RWPE2 (cell line): ENCODE results near the gene BMPR2.

Experiments used
- ATAC-seq: fragments of 200-7000 bp; cut with Tn5 transposase; 3 replicates; pipeline ENCODE4 v1.9.1; 2021; ENCODE audit warnings: low read depth
- DNase-seq: peaks from one replicate; pipeline ENCODE4 v3.0.0-alpha.2; 2020; ENCODE audit warnings: low spot score
- H3K27ac ChIP-seq: fragments of 450-650 bp; 2 replicates; pipeline ENCODE4 v1.5.1; 2017; ENCODE audit warnings: mild to moderate bottlenecking; ENCODE audit not compliant: poor library complexity, severe bottlenecking
- H3K27me3 ChIP-seq: fragments of 250-450 bp; sonication (Bioruptor Pico); 2 replicates; pipeline ENCODE4 v1.5.1; 2021; ENCODE audit warnings: mild to moderate bottlenecking, moderate library complexity; ENCODE audit not compliant: insufficient read depth, poor library complexity, severe bottlenecking
- H3K36me3 ChIP-seq: fragments of 250-450 bp; sonication (Bioruptor Pico); 2 replicates; pipeline ENCODE4 v1.5.1; 2020; ENCODE audit warnings: low read depth, mild to moderate bottlenecking, moderate library complexity
- H3K4me1 ChIP-seq: fragments of 250-450 bp; sonication (Bioruptor Pico); 2 replicates; pipeline ENCODE4 v1.5.1; 2021; ENCODE audit warnings: mild to moderate bottlenecking, moderate library complexity; ENCODE audit not compliant: insufficient read depth, poor library complexity, severe bottlenecking
- H3K4me3 ChIP-seq: fragments of 250-450 bp; sonication (Bioruptor Pico); 2 replicates; pipeline ENCODE4 v1.5.1; 2021; ENCODE audit warnings: mild to moderate bottlenecking, moderate library complexity; ENCODE audit not compliant: severe bottlenecking
- H3K9me3 ChIP-seq: fragments of 250-450 bp; sonication (Bioruptor Pico); 2 replicates; pipeline ENCODE4 v1.5.1; 2021; ENCODE audit warnings: mild to moderate bottlenecking, moderate library complexity; ENCODE audit not compliant: severe bottlenecking
- TF ChIP-seq, protein P1 (sequence below): fragments of 450-650 bp; IDR thresholded peaks from one replicate; pipeline ENCODE4 v1.5.1; 2017; ENCODE audit warnings: mild to moderate bottlenecking, moderate library complexity; ENCODE audit not compliant: poor library complexity, severe bottlenecking

Gene BMPR2

GRCh38 chr2:202405798-202406197 is 29.7 kb downstream of the BMPR2 start:
- Histone ChIP-seq H3K36me3 (0 out of 2 replicates have a peak, but pooled peaks cover 4% of the 10 kb centered on the region), H3K4me3 (no peak overlapping the region), H3K27ac (no peak overlapping the region), H3K27me3 (no peaks in the 10 kb centered on the region), H3K4me1 (peaks cover 17% of the 10 kb centered on the region), H3K9me3 (no peaks in the 10 kb centered on the region)
- TF ChIP-seq, protein P1, sequence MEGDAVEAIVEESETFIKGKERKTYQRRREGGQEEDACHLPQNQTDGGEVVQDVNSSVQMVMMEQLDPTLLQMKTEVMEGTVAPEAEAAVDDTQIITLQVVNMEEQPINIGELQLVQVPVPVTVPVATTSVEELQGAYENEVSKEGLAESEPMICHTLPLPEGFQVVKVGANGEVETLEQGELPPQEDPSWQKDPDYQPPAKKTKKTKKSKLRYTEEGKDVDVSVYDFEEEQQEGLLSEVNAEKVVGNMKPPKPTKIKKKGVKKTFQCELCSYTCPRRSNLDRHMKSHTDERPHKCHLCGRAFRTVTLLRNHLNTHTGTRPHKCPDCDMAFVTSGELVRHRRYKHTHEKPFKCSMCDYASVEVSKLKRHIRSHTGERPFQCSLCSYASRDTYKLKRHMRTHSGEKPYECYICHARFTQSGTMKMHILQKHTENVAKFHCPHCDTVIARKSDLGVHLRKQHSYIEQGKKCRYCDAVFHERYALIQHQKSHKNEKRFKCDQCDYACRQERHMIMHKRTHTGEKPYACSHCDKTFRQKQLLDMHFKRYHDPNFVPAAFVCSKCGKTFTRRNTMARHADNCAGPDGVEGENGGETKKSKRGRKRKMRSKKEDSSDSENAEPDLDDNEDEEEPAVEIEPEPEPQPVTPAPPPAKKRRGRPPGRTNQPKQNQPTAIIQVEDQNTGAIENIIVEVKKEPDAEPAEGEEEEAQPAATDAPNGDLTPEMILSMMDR: no peak
- DNase-seq (no peak), ATAC-seq (no peak)

GRCh38 chr2:202406445-202406978 is 30.4 kb downstream of the BMPR2 start:
- Histone ChIP-seq H3K9me3 (no peaks in the 10 kb centered on the region), H3K4me3 (no peak overlapping the region), H3K27ac (no peak overlapping the region), H3K4me1 (peaks cover 17% of the 10 kb centered on the region), H3K36me3 (0 out of 2 replicates have a peak, but pooled peaks cover 4% of the 10 kb centered on the region), H3K27me3 (no peaks in the 10 kb centered on the region)
- TF ChIP-seq, protein P1: no peak
- DNase-seq: no peak
- no peak for ATAC-seq

DNA sequence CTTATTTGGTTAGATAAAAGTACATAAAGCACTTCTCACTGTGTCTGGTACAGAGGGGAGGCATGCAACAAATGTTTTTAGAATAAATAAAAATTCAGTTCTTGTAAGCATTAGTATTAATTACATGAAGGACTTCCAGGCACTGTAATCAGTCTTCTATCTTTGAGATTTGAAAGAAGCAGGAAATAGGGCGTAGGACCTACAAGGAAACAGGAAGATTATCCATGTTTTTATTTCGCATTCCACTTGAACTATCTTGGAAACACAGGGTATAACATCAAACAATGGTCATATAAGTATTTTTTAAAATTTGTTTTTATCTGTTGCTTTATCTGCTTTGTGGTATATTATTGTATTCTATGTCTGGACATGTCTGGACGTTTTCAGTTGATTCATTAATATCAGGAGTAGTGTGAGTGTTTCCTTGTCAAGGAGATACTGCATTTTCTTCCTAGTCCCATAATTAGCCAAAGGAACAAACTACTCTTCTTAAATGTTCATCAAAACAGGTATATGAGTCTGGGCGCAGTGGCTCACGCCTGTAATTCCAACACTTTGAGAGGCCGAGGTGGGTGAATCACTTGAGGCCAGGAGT is 32.5 kb downstream of the BMPR2 start:
- Histone ChIP-seq H3K4me1 (peaks cover 17% of the 10 kb centered on the region), H3K36me3 (0 out of 2 replicates have a peak, but pooled peaks cover 4% of the 10 kb centered on the region), H3K9me3 (no peaks in the 10 kb centered on the region), H3K27me3 (no peaks in the 10 kb centered on the region), H3K4me3 (no peak overlapping the region), H3K27ac (peak overlapping the region; percentile 51)
- peak; percentile 44; the same call in 2 of the 3 replicates for ATAC-seq
- DNase-seq: no peak
- TF ChIP-seq, protein P1: no peak

- 0 out of 2 replicates have a peak, but pooled peaks cover 4% of the 10 kb centered on the region for H3K36me3 ChIP-seq
- H3K27me3 ChIP-seq: no peaks in the 10 kb centered on the region
- no peak for DNase-seq
- TF ChIP-seq, protein P1: no peak
- H3K27ac ChIP-seq: no peak overlapping the region
- no peak for ATAC-seq
- H3K4me1 ChIP-seq: peaks cover 17% of the 10 kb centered on the region
- H3K9me3 ChIP-seq: no peaks in the 10 kb centered on the region
- no peak overlapping the region for H3K4me3 ChIP-seq
Observed at GRCh38 chr2:202410092-202410491, 34.0 kb downstream of the BMPR2 start.

DNA sequence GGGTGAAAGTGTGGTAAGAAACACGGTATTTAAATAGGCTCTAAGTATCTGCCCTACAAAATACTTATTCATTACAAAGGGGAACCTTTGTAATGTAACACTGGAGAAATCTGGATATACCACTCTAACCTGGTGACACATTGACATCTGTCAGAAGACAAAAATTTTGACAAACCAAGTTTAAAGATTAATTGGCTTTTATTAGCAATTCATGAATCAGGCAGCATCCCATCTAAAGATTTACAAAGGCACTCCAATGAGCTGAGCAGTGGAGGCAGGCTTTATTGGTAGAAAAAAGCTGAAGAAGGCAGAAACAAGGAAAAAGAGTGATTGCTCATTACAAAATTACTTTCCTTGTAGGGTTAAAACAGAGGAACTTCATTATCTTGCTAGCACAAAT is 35.0 kb downstream of the BMPR2 start:
- ATAC-seq: no peak

More for the DNA sequence above, 35.0 kb downstream of the BMPR2 start:
- 0 out of 2 replicates have a peak, but pooled peaks cover 4% of the 10 kb centered on the region for H3K36me3 ChIP-seq
- TF ChIP-seq, protein P1: no peak
- no peak for DNase-seq
- H3K27ac ChIP-seq: no peak overlapping the region
- H3K4me1 ChIP-seq: peaks cover 17% of the 10 kb centered on the region
- H3K27me3 ChIP-seq: no peaks in the 10 kb centered on the region
- H3K9me3 ChIP-seq: no peaks in the 10 kb centered on the region
- no peak overlapping the region for H3K4me3 ChIP-seq
